HG03342 (cell line): ENCODE data around the gene DYRK1A.

Experiments
- ATAC-seq: cut with Tn5 transposase; IDR thresholded peaks from one replicate; pipeline ENCODE4 v1.9.1; 2021; ENCODE audit warnings: mild to moderate bottlenecking, moderate library complexity; ENCODE audit not compliant: unreplicated experiment

DYRK1A gene

GRCh38 chr21:37415939-37416338 lies 49.4 kb downstream of the DYRK1A start:
- no peak for ATAC-seq

- ATAC-seq, result no peak
Measured at GRCh38 chr21:37416914-37417313, 50.3 kb downstream of the DYRK1A start.

- no peak for ATAC-seq
Measured at GRCh38 chr21:37419228-37419906, 52.8 kb downstream of the DYRK1A start.

GRCh38 chr21:37421306-37421705 lies 54.7 kb downstream of the DYRK1A start:
- ATAC-seq, result no peak

- ATAC-seq, result no peak
Measured at GRCh38 chr21:37422382-37422781, 55.8 kb downstream of the DYRK1A start.

- no peak for ATAC-seq
Measured at GRCh38 chr21:37423103-37423502, 56.5 kb downstream of the DYRK1A start.

GRCh38 chr21:37424396-37424795 lies 57.8 kb downstream of the DYRK1A start:
- no peak for ATAC-seq

- no peak for ATAC-seq
Measured at GRCh38 chr21:37425001-37425400, 58.4 kb downstream of the DYRK1A start.

- ATAC-seq, result no peak
Measured at GRCh38 chr21:37425684-37426083, 59.1 kb downstream of the DYRK1A start.

- no peak for ATAC-seq
Measured at GRCh38 chr21:37427221-37427620, 60.6 kb downstream of the DYRK1A start.

GRCh38 chr21:37429356-37429755 lies 62.8 kb downstream of the DYRK1A start:
- ATAC-seq, result no peak

GRCh38 chr21:37430184-37430821 lies 63.7 kb downstream of the DYRK1A start:
- ATAC-seq, result no peak

- no peak for ATAC-seq
Measured at GRCh38 chr21:37431243-37431642, 64.7 kb downstream of the DYRK1A start.

- ATAC-seq, result no peak
Measured at GRCh38 chr21:37432710-37433455, 66.3 kb downstream of the DYRK1A start.

GRCh38 chr21:37433456-37433840 lies 66.9 kb downstream of the DYRK1A start:
- ATAC-seq, result no peak

GRCh38 chr21:37435120-37435519 lies 68.5 kb downstream of the DYRK1A start:
- ATAC-seq, result no peak

- no peak for ATAC-seq
Measured at GRCh38 chr21:37435711-37436110, 69.1 kb downstream of the DYRK1A start.

- ATAC-seq, result no peak
Measured at GRCh38 chr21:37436174-37436573, 69.6 kb downstream of the DYRK1A start.

GRCh38 chr21:37437376-37438080 lies 71.0 kb downstream of the DYRK1A start:
- no peak for ATAC-seq

GRCh38 chr21:37443683-37444082 lies 77.1 kb downstream of the DYRK1A start:
- ATAC-seq, result no peak

- ATAC-seq, result no peak
Measured at GRCh38 chr21:37445228-37445627, 78.7 kb downstream of the DYRK1A start.
